Anterior cingulate cortex (tissue), 58 donors: ENCODE data around the gene TMED4.

ENCODE experiments used
- DNase-seq, 58 donors: peaks; one replicate each; lab custom pipeline; 2025; lab: John Stamatoyannopoulos, UW

The TMED4 gene

DNA sequence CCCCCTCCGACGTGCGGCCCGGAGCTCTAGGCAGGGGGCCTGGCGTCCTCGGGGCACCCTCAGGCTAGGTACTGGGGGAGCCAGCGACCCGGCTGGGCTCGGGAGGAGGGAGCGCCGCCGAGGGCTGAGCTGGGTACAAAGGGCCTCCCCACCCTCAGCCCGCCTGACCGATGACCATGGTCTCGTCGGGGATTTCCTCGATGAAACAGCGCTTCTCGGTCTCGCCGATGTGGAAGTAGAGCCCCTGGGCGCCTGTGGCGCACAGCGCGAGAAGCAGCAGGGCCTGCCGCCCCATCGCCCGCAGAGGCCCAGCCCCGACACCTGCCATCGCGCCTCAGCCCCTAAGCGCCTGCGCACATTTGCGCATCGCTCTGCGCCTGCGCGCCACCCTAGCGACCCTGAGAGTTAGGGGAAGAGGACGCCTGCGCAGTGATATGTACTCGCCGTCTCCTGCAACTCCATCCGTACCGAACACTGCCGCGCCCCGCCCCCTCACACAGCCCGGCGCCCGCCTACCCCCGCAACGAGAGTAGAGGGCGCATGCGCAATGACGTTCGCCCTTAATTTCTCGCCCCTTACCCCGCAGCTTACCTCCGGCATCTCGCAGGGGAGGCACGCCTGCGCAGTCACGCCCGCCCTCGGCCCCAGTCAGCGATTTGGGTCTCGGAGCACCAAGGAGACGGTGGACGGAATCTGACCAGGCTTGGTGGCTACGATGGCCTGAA is at the start of gene TMED4:
Gene TMED4 (minus strand): TSS at position 353 of the 725 bp plus-strand sequence. CDS start 25 bp downstream, at position 328.
- peak; percentile 86 to 99 (median 98) for DNase-seq

DNA sequence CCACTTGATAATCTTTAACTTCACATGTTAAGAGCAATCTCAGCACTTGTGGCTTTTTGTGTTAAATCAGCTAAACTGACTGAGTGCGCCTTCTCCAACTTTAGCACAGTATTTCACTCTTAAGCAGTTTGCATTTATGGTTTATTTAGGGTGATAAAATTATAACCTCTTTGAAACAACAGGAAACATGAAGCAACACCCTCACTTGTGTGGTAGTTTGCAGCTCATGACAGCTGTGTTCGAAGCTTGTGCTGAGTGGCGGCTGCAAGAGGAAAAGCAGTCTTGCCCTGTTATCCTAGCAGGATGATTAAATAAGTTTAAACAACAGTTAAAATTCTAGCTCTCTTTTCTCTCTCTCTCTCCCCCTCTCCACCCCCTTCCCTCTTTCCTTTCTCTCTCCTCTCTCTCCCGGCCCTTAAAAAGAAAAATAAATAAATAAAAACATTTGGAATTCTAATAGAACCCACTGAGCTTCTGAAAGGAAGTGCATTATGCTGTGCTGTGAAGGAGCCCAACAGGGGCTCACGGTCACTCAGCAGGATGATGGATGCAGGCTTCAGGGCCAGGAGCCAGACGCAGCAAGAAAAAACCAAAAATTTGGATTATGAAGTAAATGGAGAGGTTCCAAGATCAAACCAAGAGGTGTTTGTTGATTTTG is 49.6 kb upstream of the TMED4 start:
- peak in 1 of 58 donors; percentile 10 for DNase-seq

DNA sequence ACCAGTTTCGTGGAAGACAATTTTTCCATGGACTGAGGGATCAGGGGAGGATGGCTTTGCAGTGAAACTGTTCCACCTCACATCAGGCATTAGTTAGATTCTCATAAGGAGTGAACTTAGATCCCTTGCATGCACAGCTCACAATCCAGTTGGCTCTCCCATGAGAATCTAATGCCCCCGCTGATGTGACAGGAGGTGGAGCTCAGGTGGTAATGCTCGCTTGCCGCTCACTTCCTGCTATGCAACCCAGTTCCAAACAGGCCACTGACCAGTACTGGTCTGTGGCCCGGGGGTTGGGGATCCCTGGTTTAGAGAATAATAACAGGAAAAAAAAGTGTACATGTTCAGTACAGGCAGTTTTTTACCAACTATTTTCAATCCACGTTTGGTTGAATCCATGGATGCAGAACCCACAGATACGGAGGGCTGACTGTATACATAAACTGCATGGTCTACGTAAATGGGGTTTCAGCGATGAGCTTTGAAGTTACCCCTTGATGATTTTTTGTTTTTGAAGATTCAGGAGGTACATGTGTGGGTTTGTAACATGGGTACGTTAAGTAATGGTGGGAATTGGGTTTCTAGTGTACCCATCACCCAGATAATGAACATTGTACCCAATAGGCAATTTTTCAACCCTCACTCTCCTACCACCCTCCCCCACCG is 48.9 kb upstream of the TMED4 start:
- no peak for DNase-seq

DNA sequence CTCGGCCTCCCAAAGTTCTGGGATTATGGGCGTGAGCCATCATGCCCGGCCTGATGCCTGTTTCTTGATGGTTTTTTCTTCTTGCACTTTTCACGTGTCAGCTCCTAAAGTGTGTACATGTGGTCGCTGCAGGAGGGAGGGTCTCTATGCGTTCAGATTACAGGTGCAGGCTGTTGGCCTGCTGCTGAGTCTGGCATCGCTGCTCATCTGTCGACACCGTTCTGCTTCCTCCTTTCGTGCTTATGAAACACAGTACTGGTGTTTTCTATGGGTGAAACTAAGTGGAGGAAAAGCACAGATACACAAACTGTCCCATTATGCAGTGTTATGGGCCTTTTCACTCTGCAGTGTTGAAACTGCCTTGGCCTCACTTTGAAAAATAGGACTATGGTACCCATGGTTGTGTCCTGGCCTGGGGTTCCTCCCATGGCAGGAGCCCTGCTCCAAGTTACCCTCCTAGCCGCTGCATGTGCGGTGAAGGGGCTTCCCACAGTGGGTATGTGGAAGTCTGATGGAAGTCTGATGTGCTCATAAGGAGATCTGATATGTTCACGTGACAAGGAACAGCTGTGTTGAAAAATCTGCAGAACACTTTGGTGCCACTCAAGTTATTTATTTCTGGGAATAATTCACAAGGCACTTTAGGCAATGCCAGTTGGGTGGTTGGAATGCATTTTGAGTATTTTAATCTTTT is 47.9 kb upstream of the TMED4 start:
- peak in 1 of 58 donors; percentile 17 for DNase-seq

DNA sequence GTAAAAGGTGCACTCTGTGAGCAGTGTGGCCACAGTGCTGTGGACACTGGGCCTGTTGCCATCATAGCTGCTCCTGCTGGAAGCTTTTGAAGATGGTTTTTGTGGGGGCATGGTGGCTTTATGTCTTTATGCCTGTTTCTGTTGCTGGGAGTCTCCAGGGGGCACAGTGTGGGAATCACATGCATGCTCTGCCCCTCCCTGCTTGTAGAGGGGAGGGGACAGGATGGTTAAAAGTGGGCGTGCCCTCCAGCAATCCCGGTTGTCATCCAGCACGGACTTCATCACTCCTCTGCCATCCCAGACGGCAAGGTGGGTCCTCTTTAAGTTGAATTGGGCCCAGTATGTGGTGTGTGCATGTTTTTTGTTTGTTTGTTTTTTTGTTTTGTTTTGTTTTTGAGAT is 44.6 kb upstream of the TMED4 start:
- no peak for DNase-seq

DNA sequence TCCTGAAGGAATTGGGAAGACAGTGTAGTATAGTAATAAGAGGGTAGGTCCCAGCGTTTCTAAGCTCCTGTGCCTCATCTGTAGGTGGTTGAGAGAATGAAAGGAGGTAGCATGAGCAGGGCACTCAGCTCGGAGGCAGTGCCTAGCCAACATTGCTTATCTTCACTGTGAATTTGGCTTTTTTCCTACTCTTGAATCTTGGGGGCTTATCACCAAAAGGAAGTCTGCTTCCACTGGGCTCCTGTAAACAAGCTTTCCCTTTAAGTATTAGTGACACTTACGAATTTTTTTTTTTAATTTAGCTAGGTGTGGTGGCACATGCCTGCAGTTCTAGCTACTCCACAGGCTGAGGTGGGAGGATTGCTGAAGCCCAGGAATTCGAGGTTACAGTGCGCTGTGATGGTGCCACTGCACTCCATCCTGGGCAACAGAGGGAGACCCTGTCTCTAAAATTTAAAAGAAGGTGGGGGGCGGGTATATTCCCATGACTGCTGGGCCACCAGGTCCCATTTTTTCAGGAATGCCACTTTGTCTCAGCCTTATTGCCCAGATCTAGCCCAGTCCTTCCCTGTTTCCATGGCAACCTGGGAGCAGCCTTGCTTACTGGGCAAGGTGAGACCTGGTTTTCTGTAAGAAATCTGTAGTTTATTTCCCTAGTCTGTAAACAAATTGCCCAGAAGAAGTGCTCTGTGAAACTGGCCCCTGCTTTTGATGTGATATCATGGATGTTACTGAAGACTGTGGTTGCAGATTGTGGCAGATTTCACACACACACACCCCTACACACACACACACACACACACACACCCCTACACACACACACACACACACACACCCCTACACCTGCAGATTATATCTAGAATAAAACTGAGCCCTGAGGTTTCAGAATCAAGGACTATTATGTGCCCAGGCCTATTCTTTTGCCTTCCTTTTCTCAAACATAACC is 43.8 kb upstream of the TMED4 start:
- no peak for DNase-seq

DNA sequence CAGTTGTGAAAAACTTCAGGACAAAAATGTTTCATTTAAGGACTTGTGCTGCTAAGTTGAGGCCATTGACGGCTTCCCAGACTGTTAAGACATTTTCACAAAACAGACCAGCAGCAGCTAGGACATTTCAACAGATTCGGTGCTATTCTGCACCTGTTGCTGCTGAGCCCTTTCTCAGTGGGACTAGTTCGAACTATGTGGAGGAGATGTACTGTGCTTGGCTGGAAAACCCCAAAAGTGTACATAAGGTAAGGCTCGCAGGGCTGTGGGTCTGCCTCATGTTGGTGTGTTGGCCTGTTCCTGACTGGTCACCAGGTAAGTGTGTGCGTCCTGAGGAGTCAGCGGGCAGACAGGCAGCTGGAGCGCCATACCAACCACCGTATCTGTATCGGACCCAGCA is 42.3 kb upstream of the TMED4 start:
- no peak for DNase-seq

DNA sequence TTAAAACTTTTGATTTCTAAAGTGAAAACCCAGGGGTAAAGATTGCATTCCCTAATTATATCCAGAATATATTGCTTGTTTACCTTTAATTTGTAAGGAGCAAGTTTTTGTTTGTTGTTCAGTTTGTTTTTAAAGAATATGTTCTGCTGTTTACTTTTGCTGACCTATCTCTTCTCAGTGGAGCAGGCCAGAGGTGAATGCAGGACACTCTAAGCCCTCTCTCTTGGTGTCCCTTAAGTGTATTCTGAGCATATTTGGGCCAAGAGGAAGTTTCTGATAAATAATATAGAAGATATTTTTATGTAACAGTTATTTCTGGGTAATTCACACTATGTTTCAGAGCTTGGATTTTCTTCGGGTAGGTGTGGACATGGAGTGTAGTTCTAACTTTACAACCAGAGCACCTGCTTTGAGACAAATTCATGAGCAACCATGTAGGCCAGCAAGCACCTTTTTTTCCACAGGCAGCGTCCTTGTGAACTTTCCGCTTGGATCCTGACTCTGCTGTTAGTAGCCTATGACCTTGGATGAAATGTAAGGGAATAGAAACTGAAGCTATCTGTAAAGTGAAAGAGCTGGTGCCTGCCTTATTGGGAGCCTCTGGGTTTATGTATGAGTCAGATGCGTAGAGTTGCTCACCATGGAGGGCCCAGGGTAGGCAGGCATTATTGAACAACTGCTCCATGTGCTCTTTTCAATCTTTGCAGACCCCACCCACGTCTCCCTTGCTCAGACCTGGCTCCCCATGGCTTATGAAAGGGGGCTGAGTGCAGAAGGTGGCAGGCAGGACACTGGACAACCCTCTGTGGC is 40.5 kb upstream of the TMED4 start:
- no peak for DNase-seq

DNA sequence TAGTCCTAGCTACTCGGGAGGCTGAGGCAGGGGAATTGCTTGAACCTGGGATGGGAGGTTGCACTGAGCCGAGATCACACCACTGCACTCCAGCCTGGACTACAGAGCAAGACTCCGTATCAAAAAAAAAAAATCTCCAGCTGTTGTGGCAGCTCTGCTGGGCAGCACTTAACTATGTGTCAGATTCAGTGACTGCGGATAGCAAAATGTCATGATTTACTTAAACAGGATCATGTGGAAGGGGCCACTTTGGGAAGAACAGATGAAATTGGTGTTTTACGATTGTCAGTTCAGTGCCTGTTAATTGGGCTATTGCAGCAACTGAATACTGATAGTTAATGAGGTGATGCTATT is 39.7 kb upstream of the TMED4 start:
- DNase-seq = no peak

DNA sequence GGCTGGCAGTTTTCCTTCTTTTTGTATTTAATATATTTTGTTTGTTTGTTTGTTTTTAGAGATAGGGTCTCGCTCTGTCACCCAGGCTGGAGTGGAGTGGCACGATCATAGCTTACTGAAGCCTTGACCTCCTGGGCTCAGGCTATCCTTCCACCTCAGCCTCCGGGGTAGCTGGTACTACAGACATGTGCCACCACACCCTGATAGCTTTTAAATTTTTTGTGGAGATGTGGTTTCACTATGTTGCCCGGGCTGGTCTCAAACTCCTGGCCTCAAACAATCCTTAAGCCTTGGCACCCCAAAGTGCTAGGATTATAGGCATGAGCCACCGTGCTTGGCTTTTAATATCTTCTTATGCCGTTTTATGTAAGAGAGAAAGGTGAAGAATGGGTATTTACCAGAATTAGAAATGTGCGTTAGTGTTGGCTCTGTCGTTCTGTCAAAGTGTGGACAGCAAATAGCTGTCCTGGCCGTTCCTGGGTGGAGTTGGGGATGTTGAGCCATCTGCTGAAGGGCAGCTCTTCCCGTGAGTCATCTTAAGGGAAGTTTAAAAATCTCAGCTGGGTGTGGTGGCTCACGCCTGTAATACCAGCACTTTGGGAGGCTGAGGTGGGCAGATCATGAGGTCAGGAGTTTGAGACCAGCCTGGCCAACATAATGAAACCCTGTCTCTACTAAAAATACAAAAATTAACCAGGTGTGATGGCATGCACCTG is 39.2 kb upstream of the TMED4 start:
- no peak for DNase-seq

DNA sequence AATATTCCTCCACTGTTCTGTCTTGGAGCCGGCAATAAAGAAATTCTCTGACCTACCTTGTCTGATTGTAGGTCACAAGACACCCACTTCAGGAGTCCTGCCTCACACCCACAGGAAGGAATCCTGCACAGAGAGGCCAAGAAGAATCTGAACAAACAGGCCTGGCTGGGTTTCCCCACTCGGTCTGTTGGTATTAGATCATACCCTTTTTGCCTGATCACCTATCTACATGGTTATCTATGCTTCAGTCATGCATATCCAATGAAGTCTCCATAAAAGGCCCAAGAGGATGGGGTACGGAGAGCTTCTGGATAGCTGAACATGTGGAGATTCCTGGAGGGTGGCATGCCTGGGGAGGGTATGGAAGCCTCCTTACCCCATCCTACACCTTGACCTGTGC is 36.7 kb upstream of the TMED4 start:
- DNase-seq = no peak

DNA sequence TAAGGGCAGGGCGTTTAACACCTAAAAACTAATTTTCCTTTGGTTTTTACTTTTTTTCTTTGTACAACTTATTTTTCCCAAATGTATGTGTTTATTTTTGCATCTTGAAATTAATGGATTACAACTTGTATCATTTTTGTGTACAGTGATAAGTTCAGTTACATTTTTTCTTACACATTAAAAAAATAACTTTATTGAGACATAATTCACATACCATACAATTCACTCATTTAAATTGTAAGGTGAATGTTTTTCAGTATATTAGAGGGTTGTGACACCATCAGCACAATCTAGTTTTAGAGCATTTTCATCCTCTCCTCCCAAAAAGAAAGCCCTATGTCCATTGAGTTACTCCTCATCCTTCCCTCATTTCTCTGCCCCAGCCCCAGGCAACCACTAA is 36.0 kb upstream of the TMED4 start:
- DNase-seq = no peak

DNA sequence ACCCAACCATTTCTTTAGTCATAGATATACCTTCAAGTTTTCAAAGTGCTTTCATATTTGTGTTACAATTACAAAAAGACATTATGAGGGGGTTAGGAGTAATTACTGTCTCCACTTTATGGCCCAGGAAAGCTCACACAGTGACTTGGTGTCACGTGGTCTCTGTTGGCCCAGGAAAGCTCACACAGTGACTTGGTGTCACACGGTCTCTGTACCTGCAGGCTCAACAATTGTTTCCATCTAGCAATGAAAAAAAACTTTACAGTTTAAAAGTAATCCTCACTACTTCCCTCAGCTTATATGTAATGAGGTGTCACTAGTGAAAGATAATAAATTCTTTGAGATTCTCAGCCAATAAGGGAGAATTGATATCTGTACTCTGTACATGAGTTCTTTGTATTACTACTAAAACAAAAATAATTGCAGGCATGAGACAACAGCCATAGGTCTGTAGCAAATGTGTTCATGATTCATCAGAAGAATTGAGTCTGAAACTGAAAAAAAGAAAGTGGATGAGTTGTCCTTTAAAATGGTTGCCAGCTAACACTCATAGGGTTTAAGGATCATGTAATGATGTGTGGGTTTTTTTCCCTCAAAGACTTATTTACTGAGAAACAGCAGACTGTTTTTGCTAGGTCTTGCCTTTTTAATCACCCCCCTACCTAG is 35.3 kb upstream of the TMED4 start:
- no peak for DNase-seq

DNA sequence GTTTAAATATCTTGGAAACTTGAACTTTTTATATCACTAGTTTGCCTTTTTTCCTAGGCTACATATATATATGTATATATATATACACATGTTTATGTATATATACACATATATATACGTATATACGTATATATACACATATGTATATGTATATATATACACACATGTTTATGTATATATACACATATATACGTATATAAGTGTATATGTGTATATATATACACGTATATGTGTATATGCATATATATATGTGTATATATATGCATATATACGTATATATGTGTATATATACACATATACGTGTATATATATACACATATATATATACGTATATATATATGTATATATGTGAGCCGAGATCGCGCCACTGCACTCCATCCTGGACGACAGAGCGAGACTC is 34.5 kb upstream of the TMED4 start:
- no peak for DNase-seq

DNA sequence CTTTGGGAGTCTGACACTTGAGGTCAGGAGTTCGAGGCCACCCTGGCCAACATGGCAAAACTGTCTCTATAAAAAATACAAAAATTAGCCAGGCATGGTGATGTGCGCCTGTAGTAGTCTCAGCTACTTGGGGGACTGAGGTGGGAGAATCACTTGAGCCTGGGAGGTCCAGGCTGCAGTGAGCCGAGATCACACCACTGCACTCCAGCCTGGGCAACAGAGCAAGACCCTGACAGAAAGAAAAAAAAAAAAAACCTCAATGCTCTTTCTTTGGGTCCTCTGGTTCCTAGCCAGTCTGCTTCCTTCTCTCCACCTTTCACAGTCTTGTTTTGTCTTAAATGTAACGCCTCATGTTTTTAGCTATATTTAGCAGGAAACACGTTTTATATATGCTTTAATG is 33.8 kb upstream of the TMED4 start:
- no peak for DNase-seq

DNA sequence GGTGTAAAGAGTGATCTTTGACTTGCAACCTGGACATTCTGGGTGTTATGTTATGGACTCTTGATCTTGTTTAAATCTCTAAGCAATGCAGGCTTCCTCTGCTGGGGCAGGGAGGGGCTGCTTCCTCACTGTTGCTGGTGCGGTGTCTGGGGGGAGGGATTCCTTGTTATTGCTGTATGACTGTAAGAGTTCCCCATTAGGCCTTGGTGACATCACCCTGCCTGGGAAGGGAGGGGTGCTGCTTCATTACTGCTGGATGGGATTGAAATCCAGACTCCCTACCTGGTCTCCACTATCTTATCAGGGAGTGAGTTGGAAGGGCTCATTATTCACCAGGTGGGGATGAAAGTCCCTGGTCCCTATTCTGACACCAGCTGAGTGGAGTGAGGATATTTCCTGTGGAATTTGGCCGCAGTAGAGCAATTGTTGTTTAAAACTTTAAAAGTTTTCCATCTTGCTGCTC is 33.1 kb upstream of the TMED4 start:
- DNase-seq = no peak

DNA sequence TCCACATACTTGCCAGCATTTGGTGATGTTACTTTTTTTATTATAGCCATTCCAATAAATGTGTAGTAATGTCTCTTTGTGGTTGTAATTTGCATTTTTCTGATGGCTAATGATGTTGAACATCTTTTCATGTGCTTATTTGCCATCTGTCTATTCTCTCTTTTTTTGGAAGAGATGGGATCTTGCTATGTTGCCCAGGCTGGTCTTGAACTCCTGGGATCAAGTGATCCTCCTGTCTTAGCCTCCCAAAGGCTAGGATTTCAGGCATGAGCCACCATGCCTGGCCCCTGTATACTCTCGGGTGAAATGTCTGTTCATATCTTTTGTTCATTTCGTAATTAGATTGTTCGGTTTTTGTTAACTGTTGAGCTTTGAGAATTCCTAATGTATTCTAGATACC is 27.8 kb upstream of the TMED4 start:
- DNase-seq = no peak
